Fibroblast of skin of left biceps (primary cell): Measurements from ENCODE around the gene GPX1.
"Not testable (repeated sequence)": the region's sequence is repeated elsewhere in the genome, so short reads cannot be mapped to it uniquely, and the experiment has no call there.

Experiments used
- DNase-seq, 2 experiments: peaks; one replicate each; pipeline ENCODE4 v3.0.0-alpha.2; 2013; ENCODE audit warnings: low read depth in 2 of 2

Gene GPX1

DNA sequence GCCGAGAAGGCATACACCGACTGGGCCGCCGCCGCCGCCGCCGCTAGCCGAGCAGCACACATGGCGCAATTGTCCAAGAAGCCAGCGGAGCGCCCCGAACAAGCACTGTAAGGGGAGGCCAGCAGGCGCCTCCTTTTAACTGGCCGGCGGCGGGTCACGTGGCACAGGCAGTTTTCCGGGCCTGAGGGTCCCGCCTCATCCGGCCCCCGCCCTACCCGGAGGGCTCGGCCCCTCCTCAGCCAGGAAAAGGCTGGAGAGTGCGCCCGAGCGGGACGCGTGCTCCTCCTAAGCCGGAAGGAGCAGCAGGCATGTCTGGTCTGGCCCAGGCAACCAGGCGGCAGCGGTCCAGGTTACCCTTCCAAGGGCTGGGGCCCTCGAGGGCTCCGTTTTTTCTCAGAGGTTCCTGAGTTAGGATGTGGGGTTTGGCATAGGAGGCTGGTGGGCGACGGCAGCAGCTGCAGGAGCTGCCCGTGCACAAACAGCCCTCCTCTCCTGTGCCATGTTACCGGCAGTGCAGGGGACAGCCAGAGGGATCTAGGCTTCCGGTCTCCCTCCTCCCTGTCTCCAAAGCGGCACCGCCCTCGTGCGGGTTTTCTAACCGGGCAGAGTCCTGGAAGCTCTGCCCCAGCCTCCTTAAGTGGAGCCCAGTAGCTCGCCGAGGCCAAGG is at the start of gene GPX1:
TSS of gene GPX1 (minus strand) at position 137 of the 667 bp plus-strand sequence. CDS start at position 62, 75 bp downstream.
- peak; percentile 88 to 90 for DNase-seq

DNA sequence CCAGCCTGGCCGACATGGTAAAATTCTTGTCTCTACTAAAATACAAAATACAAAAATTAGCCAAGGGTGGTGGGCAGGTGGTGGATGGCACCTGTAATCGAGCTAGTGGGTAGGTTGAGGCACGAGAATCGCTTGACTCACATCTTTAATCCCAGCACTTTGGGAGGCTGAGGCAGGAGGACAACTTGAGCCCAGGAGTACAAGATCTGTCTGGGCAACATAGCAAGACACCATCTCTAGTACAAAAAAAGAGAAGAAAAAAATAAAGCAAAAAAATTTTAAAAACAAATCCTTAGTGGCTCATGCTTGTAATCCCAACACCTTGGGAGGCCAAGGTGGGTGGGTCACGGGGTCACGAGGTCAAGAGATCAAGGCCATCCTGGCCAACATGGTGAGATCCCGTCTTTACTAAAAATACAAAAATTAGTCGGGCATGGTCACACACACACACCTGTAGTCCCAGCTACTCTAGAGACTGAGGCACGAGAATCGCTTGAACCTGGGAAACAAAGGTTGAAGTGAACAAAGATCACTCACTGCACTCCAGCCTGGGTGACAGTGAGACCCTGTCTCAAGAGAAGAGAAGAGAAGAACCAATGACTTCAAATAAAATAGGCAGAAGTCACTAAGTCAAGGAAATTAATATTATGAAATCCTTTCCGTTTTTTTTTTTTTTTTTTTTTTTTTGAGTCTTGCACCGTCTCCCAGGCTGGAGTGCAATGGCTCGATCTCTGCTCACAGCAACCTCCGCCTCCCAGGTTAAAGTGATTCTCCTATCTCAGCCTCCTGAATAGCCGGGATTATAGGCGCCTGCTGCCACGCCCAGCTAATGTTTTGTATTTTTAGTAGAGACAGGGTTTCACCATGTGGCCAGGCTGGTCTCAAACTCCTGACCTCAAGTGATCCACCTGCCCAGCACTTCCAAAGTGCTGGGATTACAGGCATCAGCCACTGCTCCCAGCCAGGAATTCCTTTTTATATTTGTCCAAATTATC is 48.7 kb upstream of the GPX1 start:
- DNase-seq = no peak

DNA sequence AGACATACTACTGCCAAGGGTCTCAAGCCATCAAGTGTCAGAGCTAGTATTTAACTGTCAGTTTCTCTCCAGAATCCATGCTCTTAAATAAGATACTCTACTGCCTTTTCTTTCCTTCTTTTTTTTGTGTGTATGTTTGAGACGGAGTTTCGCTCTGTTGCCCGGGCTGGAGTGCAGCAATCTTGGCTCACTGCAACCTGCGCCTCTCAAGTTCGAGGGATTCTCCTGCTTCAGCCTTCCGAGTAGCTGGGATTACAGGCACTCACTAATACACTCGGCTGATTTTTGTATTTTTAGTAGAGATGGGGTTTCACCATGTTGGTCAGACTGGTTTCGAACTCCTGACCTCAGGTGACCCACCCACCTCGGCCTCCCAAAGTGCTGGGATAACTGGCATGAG is 47.4 kb upstream of the GPX1 start:
- not testable (repeated sequence) for DNase-seq

DNA sequence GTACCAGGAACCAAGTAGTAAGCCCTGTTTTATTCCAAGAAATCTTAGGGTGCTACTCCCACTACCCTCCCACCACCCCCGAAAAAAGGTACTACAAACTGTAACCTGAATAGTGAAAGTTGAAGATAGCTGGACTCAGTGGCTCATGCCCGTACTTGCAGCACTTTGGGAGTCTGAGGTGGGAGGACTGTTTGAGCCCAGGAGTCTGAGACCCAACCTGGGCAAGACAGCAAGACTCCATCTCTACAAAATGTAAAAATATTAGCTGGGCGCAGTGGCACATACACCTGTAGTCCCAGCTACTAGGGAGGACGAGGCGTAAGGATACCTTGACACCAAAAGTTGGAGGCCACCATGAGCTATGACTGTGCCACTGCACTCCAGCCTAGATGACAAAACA is 45.7 kb upstream of the GPX1 start:
- DNase-seq = no peak

DNA sequence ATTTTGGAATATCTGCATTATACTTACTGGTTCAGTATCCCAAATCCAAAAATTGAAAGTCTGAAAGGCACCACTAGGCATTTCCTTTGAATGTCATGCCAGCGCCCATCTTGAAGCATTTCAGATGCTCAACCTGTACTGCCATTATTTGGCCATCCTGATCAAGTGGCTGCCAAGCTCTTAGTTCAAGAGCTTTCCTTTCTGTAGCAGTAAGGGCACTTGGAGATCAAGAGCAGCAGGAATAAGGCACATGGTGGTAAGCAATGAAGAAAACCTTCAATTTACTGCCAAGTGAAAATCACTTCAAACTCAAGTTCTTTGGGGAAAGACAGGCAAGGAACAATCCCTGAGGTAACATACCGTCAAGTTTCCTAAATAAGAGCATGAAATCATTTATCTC is 43.6 kb upstream of the GPX1 start:
- DNase-seq = no peak

DNA sequence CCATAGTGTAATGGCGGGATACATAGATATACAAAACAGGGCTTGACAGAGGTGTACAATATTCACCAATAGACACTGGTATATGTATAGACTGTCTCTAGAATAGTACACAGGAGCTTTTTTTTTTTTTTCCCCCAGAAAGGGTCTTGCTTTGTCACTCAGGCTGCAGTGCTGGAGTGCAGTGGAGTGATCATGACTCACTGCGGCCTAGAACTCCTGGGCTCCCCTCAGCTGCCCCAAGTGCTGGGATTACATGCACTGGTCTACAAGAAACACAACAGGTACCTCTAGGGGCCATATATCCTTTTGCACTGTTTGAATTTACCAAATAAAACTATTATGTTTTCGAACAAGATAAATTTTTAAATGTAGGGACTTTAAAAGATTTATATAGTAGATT is 41.3 kb upstream of the GPX1 start:
- DNase-seq = no peak

DNA sequence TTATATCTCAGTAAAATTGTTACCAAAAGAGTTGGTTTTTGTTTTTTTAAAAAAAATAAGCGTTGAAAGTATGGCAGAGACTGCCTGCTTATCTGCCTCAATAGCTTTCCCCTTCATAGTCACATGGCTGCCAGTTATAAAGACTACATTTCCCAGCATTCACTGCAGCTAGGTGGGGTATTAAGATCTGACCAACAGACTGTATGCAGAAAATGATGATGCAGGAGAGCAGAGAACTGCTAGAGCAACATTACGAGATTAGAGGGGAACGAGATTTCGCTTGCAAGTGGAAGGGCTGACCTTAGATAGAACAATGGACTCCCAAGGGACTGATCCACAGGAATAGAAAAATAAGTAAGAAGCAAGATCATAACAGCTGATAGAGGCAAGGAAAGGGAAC is 39.3 kb upstream of the GPX1 start:
- DNase-seq = no peak

DNA sequence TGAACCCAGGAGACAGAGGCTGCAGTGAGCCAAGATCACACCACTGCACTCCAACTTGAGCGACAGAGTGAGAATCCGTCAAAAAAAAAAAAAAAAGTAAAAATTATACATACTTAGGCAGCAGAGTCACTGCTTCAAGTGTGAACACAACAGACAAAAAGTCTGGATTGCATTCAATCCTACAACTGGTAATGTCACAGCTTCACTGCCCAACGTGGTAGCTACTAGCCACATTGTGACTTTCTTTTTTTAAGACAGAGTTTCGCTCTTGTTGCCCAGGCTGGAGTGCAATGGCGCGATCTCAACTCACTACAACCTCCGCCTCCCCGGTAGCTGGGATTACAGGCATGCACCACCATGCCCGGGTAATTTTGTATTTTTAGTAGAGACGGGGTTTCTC is 33.2 kb upstream of the GPX1 start:
- not testable (repeated sequence) for DNase-seq

DNA sequence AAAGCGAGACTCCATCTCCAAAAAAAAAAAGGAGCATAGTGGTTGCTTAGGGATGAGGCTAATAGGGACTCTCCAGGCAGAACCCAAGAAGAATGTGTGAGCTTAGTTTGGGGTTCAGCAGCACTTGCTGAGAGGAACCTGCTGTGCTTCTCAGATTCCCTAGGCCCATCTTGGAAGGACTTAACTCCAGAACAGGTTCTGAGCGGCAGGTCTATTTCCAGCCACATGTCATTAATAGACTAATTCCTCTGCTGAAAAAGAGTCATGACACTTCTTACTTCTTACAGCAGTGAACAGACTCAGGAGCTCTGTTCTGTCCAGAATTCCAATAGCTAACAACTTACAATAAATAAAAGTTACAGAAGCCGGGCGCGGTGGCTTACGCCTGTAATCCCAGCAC is 31.1 kb upstream of the GPX1 start:
- no peak for DNase-seq

DNA sequence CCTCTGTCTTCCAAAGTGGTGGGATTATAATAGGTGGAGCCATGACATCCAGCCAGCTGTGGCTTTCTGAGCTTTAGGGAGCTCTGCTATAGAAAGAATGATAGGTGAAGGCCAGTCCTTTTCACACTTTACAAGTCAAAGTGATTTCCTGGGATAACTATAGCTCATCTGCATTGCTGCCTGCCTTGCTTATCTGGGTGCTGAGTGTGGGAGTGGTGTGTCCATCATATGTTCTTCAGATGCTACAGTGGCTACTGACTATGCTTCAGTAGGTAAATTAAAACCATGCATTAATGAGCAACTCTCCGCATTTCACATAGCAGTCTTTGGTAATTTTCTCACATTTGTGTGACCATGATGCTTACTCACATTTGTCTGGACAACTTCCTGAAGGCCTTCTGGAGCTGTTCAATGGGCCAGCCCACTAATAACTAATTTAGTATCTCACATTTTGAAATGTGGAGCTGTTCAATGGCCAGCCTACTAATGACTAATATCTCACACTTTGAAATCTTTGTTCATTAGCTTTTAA is 30.2 kb upstream of the GPX1 start:
- no peak for DNase-seq

DNA sequence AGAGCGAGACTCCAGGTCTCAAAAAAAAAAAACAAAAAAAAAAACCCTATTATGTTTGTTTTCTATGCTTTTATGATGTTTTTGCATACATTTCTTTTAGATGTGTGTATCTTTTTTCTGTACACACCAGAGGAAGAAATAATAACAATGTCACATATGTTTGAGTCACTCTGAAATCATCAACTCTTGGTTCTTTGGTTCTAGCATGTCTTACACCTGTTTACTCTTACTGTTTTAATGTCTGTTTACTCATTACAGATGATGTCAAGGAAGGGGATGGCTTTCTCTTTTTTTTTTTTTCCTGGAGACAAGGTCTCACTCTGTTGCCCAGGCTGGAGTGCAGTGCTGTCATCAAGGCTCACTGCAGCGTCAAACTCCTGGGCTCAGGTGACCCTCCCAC is 29.6 kb upstream of the GPX1 start:
- DNase-seq = no peak

DNA sequence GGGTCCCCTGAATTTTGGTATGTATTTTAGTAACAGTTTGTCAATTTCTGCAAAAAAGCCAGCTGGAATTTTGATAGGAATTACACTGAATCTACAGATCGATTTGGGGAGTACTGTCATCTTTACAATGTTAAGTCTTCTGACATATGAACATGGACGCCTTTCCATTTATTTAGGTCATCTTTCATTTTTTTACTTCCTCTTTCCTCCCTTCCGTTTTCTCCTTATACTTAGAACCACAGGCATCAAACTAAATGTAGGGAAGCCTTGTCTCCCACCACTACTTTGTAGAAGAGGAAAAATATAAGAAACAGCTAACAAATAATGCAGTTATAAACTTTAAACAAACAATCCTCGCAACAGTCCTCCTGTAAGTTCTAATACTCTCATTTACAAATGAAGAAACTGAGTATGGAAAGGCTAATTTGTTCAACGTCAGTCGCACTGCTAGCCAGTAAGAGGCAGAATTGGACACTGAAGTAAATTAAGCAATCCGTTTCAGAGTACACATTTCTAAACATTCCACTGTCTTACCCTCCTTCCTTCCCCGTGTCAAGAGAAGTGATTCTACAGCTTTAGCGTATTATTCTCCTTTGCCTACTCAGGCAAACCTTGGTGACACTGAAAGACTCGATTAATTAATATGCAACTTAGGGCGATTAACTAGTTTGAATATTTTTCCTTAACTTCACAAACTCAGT is 28.1 kb upstream of the GPX1 start:
- no peak for DNase-seq

DNA sequence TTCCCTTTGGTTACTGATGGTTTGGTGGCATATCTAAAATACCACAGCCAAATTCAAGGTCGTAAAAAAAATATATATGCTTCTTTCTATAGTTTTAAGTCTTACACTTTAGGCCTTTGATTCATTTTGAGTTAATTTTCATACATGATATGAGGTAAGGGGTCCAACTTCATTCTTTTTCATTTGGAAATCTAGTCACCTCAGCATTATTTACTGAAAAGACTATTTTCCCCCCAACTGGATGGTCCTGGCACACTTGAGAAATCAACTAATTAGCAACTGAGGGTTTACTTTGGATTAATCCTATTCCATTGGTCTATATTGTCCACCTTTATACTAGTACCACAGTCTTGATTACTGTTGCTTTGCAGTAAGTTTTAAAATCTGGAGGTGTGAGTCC is 27.5 kb upstream of the GPX1 start:
- no peak for DNase-seq

DNA sequence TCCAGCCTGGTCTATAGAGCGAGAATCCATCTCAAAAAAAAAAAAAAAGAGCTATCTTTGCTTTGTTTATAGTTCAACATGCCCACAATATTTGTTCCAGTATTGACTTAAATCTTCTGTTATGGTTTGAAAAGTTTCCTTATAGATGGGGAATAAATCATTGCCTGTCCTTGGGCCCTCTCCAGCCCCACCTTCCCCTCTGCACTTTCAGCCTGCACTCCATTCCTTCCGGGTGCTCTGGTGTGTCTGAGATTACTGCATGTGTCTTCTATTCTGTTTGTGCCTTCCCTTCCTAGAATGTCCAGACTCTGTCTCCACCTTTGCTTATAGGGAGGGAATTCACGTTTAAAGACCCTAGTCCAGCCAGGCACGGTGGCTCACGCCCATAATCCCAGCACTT is 25.2 kb upstream of the GPX1 start:
- DNase-seq = no peak

DNA sequence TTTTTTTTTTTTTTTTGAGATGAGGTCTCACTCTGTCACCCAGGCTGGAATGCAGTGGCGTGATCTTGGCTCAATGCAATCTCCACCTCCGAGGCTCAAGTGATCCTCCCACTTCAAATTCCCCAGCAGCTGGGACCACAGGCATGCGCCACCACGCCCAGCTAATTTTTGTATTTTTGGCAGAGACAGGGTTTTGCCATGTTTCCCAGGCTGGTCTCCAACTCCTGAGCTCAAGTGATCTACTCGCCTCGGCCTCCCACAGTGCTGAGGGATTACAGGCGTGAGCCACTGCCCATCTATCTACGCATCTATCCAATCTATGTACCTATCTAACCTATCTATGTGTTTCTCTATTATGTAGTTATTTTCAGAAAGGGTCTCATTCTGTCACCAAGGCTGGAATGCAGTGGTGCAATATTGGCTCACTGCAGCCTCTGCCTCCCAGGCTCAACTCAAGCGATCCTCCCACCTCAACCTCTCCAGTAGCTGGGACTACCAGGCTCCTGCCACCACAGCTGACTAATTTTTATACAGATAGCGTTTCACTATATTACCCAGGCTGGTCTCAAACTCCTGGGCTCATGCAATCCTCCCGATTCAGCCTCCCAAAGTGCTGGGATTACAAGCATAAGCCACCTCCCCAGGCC is 20.2 kb upstream of the GPX1 start:
- DNase-seq = no peak

DNA sequence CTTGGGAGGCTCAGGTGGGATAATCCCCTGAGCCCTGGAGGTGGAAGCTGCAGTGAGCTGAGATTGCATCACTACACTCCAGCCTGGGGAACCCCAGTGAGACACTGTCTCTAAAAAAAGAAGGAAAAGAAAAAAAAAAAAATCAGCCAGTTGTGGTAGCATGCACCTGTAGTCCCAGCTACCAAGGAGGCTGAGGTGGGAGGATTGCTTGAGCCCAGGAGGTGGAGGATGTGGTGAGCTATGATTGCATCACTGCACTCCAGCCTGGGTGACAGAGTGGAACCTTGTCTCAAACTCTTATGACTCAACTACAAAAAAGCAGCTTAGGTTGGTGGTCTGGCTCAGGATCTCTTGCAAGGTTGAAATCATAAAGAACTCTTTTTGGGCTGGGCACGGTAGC is 19.3 kb upstream of the GPX1 start:
- no peak for DNase-seq

DNA sequence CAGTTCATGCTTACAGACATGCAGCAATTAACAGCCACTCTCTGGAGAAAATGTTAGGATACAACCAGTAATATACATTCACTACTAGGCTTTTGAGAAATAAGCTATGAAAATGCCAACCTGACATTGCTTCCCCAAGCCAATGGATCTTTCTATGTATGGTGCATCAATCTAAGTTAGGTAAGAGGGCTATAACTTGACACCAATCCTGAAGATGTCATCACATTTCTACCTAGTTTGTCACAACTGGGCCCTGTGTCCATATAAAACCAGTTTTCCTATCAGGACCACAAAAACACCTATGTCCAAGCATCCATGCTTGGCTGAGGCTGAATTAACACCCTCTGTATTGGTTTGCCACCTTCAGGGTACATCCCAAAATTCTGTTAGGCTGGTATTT is 13.8 kb upstream of the GPX1 start:
- DNase-seq = no peak

DNA sequence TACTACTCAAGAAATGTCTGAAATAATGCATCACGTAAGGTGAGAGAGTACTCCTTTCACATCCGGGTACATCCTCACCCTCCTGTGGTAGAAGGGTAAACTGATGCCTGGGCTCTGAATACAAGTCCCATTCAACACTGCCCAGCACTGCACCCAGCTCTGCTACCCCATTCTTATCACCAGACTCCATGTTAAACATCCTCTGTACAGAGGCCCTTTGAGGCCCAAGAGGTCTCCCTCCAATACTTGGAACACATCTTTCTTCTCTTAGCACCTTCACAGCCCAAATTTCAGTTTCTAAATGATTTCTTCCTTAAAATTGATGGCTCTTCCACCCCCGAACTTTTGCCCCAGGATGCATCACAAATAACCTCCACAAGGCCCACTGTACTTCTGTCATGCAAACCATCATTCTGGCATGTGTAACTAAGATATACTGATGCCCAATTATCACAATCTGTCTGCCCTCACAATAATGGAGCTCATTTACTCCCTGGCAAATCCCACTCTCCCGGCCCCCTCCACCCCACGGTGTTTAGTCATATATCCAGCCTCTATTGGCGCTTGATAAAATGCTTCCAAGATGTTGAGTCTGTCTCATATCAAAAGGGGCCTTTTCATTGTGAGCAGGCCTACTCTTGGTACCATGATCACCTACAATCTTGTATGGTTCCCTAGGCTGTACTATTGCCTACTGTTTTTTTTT is 12.6 kb upstream of the GPX1 start:
- DNase-seq = no peak

DNA sequence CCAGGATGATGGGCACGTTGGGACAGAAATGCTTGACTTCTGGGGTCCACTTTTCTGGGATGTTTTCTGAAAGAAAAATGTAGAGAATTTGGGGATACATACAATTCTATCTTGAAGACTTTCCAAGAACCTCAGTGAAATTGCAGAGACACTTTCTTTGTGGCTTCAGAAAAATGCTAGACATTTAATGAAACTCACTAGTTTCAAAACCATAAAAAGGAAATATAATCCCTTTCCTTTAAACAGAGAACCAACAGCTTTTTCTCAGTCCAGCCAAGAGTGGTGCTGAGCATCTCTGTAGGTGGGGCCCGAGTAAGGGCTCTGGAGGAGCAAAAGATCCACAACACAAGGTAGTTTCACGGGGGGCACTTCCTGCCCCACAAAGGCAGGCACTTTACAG is 4.4 kb upstream of the GPX1 start:
- no peak for DNase-seq

DNA sequence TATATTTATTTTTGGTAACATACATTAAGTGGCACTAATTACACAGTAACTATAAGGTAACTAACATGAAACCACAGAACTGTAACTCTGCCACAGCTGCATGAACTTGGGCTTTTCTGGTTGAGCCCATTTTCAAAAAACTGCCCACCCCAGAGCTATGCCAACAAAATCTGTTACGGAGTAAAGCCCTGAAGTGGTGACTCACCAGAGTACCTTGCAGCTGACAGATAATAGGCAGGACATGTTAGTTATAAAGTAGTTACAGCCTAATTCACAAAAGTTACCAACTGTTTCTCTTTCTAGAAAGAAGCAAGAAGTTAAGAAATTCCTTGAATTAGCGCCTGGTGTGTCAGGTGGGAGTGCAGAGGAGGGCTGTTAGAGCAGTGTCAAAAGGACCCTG is 1.5 kb upstream of the GPX1 start:
- DNase-seq = no peak

DNA sequence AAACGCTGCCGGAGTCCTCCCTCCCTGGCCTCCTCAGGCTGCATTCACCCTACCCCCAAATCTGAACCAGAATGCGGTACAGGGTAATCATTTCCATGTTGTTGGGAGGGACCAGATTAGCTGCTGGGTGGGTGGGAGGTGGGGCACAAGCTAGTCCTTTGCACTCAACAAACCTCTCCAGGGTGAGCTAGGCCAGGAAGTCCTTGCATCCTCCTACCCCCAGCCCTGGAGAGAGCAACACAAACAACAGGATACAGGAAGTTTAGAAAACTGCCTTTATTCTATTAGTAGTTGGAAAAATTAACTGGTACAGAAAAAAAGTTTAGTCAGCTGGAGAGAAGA is 702 bp upstream of the GPX1 start:
- DNase-seq = no peak
